Activated CD4-positive, alpha-beta T cell treated with anti-CD3 and anti-CD28 coated beads for 4 hours (primary cell): ENCODE results near the gene COPZ1.

ENCODE experiments used
- DNase-seq, 2 donors: peaks; one replicate each; pipeline ENCODE4 v3.0.0-alpha.2; 2020

The COPZ1 gene

GRCh38 chr12:54398995-54399793 lies 74.3 kb downstream of the COPZ1 start:
- peak; percentile 76 to 90 for DNase-seq

DNA sequence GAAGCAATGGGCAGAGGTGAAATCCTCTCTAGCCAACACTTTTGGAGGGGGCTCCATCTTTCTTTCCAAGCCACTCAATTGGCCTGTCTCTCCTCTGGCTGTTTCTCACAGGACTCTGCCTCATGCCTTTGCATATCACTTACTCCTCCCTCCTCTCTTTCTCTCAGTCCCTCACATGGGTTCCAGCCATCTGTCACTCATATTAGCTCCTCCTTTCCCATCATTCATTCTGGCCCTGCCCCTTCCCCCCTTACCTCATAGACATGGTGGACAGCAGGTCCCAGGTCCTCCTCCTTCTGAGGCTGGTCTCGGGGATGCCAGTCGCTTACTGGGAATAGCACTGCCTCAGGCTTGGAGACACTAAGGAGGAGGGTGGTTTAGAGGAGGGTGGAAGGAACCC lies 76.2 kb downstream of the COPZ1 start:
- no peak for DNase-seq
